Fibroblast of pulmonary artery (primary cell): ENCODE results near the gene NACA2.
"Not testable (repeated sequence)": the region's sequence is repeated elsewhere in the genome, so short reads cannot be mapped to it uniquely, and the experiment has no call there.

ENCODE experiments used
- DNase-seq: peaks from one replicate; pipeline ENCODE4 v3.0.0-alpha.2; 2010; ENCODE audit warnings: low read depth
- H3K4me3 ChIP-seq: replicated peaks from 2 replicates; pipeline ENCODE4 v1.5.1; 2011; ENCODE audit warnings: low read depth, mild to moderate bottlenecking, control low read depth, low read length, moderate library complexity
- TF ChIP-seq, protein P1 (sequence below): IDR thresholded peaks from 2 replicates; pipeline ENCODE4 v1.5.1; 2011; ENCODE audit warnings: mild to moderate bottlenecking, control low read depth, low read length, inconsistent platforms; ENCODE audit errors: missing control alignments

Gene NACA2

DNA sequence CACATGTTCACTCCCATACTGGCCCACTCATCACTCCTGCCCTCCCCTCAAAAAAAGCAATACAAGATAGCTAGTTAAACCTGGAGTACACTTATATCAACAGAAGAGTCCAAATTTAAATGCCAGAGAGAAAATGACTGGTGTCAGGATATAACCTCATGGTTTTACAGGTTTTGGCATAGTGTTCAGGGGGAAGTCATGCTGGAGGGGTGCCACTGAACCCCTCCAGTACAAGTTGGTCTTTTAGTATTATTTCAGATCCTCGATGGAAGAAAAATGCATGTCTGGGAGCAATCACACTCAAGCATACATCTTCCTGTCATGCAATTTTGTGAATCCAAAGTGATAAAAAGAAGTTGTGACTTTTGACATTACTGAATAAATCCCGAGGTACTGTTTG is 10.5 kb downstream of the NACA2 start:
- no peak for DNase-seq
- TF ChIP-seq, protein P1, sequence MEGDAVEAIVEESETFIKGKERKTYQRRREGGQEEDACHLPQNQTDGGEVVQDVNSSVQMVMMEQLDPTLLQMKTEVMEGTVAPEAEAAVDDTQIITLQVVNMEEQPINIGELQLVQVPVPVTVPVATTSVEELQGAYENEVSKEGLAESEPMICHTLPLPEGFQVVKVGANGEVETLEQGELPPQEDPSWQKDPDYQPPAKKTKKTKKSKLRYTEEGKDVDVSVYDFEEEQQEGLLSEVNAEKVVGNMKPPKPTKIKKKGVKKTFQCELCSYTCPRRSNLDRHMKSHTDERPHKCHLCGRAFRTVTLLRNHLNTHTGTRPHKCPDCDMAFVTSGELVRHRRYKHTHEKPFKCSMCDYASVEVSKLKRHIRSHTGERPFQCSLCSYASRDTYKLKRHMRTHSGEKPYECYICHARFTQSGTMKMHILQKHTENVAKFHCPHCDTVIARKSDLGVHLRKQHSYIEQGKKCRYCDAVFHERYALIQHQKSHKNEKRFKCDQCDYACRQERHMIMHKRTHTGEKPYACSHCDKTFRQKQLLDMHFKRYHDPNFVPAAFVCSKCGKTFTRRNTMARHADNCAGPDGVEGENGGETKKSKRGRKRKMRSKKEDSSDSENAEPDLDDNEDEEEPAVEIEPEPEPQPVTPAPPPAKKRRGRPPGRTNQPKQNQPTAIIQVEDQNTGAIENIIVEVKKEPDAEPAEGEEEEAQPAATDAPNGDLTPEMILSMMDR: no peak
- no peak overlapping the region for H3K4me3 ChIP-seq

DNA sequence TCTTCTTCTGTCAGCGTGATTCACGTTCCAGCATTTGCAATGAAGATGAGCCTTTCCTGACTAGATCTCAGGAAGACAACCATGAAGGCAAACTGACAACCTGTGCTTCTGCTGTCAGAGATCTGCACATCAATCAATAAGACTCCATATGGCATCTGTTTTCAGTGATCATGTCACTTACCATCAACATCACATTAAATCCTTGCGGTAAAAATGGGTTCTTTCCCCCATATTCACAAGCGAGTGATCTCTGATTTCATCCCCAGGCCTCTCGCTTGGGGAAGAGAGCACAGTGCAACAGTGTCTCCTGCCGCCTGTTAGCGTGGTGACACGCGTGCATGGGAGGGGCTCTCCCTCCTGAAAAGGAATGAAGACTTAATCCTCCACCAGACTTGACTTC is 11.1 kb downstream of the NACA2 start:
- H3K4me3 ChIP-seq: no peak overlapping the region
- no peak for DNase-seq
- TF ChIP-seq, protein P1: no peak

DNA sequence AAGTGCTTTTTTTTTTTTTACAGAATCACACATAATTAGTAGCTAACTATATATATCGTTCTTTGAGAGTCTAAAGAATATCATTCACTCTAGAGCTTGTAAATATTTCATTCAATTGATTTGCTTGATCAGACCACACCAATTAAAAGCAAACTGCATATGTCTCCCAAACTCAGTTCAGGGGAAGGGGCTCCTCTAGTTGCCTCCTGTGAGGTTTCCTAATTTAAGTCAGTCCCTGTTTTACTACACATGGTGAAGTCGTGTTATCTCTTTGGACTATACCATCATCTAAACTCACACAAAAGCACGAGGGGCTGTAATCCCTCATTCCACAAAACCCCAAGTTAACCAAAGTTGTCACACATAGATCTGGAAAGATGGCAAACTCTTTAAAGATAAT is 11.7 kb downstream of the NACA2 start:
- no peak overlapping the region for H3K4me3 ChIP-seq
- TF ChIP-seq, protein P1: no peak
- no peak for DNase-seq

DNA sequence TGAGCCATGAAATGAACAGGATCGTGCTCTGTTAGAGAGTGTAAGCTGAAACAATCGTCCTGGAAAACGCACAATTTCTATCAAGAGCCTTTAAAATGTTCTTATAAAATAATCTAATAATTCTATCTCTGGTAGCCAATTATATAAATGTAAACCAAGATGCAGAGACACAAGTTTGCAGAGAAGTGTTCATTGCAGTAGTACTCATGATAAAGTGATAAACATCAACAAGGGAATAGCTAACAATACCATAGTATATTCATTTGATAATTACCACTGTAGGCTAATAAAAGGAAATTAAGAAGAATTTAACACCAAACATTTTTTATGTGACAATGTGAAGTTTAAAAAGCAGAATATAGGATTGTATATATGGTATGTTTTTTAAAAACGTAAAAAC is 12.4 kb downstream of the NACA2 start:
- no peak overlapping the region for H3K4me3 ChIP-seq
- no peak for DNase-seq
- TF ChIP-seq, protein P1: no peak

DNA sequence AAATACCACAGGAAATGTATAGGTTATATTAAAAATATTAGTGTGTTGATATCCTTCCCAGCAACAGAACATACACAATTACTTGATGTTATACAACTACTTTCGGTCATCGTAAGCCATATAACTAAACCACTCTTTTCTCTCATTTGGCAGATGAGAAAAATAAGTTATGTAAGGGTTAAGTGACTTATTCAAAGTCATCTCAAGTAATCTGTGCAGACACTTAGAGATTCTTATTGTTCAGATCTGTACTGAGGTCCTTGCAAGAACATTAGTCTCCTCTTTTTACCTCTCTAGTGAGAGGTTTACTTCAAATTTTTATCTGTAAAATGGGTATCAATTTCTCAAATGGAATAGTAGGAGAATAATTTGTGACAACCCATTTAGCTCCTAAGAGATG is 15.0 kb downstream of the NACA2 start:
- no peak for DNase-seq
- TF ChIP-seq, protein P1: no peak

DNA sequence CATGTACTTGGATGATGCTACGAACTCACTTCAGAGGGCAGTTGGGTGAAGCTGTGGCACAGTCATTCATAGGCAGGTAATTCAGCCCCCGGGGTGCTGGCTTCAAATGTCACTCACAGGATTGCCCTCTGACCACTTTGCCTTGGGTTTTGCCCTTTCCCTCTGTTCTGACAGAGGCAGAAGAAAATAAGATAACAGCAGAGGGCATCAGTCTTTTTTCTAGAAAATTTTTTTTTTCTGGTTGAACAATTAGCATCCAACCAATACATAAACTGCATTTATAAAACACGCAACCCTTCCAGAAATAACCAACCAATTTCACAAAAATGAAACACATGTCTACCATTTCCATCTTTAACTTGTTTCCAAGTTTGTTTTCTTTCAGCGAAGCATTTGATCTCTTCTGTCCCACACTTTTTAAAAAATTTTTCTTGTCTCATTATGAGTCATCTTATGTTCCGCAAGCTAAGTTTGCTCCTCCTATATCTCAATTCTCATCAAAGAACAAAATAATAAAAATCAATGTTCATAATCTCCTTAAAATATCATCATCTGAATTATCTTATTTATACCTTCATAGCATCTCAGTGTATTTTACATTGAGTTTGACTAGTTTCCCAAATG is 15.6 kb downstream of the NACA2 start:
- no peak for DNase-seq
- H3K4me3 ChIP-seq: no peak overlapping the region
- TF ChIP-seq, protein P1: no peak

More for the DNA sequence above, 15.0 kb downstream of the NACA2 start:
- no peak overlapping the region for H3K4me3 ChIP-seq

DNA sequence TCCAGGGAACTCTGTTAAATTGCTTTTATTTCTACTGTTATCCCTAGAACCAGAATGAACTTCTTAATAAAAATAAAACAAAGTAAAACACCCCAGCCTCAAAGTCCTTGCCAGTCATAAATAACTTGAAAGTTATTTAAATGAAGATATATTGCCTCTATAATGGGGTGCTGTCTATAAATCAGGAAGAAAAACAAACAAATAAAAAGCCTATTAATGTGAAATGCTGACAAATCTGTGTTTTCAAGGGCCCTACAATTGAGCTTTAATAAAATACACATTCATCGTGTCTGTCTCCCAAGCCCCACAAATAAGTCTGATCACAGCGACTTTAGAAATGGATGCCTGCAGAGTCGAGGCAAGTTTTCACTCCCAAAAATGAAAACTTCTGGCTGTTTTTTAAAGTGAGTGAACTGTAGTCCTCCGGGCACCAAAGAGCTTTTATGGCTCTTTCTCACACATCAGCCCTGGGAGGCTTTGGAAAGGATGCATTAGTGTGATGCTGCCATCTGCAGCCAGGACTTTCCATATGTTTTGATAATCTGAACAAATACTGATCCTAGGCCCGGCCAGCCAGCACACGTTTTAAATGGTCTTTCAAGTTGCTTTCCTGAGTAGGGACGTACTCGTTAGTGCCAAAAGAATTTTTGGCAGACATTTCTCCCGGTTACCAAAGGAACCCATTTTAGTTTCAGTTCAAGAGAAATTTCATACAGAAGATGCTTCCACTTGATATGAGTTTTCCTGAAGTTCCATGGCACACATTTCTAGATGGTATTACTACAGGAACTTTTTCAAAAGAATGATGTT is 16.3 kb downstream of the NACA2 start:
- peak; percentile 41 for DNase-seq
- TF ChIP-seq, protein P1: peak; percentile 27
- H3K4me3 ChIP-seq: no peak overlapping the region

DNA sequence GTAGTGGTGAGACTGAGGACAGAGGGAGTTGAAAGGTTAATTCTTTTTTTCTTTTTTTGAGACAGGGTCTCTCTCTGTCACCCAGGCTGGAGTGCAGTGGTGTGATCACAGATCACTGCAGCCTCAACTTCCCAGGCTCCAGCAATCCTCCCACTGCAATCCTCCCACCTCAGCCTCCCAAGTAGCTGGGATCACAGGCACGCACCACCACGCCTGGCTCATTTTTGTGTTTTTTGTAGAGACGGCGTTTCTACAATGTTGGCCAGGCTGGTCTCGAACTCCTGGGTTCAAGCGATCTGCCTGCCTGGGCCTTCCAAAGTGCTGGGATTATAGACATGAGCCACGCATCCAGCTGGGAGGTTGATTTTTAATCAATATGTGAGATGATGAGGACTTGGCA is 18.5 kb downstream of the NACA2 start:
- DNase-seq, H3K4me3 ChIP-seq: not testable (repeated sequence)
